GM21423 (cell line): ENCODE data around the gene VCP.
"Not testable (repeated sequence)": the region's sequence is repeated elsewhere in the genome, so short reads cannot be mapped to it uniquely, and the experiment has no call there.

Experiments
- ATAC-seq: cut with Tn5 transposase; IDR thresholded peaks from one replicate; pipeline ENCODE4 v1.9.1; 2021; ENCODE audit warnings: mild to moderate bottlenecking, moderate library complexity; ENCODE audit not compliant: unreplicated experiment

The VCP gene

GRCh38 chr9:35026671-35027070 lies 45.8 kb downstream of the VCP start:
- ATAC-seq, result no peak

- ATAC-seq, result not testable (repeated sequence)
Measured at GRCh38 chr9:35023443-35023842, 49.0 kb downstream of the VCP start.

GRCh38 chr9:35014517-35014916 lies 57.9 kb downstream of the VCP start:
- no peak for ATAC-seq

- ATAC-seq, result no peak
Measured at GRCh38 chr9:35010351-35010958, 62.0 kb downstream of the VCP start.
